Neural progenitor cell (in vitro differentiated cells): ENCODE measurements around the gene ARHGEF4.

Experiments
- EZH2 ChIP-seq: fragments of 200-600 bp; sonication (generic); IDR thresholded peaks from 2 replicates; pipeline ENCODE4 v1.6.1; 2017; ENCODE audit warnings: antibody characterized with exemption, mild to moderate bottlenecking, moderate library complexity
- EZH2phosphoT487 ChIP-seq: fragments of 200-600 bp; sonication (generic); IDR thresholded peaks from 2 replicates; pipeline ENCODE4 v1.6.1; 2017; ENCODE audit warnings: antibody characterized with exemption
- TF ChIP-seq, protein P1 (sequence below): fragments of 200-600 bp; sonication (generic); IDR thresholded peaks from 2 replicates; pipeline ENCODE4 v1.5.1; 2017; ENCODE audit warnings: antibody characterized with exemption, mild to moderate bottlenecking

DNA sequence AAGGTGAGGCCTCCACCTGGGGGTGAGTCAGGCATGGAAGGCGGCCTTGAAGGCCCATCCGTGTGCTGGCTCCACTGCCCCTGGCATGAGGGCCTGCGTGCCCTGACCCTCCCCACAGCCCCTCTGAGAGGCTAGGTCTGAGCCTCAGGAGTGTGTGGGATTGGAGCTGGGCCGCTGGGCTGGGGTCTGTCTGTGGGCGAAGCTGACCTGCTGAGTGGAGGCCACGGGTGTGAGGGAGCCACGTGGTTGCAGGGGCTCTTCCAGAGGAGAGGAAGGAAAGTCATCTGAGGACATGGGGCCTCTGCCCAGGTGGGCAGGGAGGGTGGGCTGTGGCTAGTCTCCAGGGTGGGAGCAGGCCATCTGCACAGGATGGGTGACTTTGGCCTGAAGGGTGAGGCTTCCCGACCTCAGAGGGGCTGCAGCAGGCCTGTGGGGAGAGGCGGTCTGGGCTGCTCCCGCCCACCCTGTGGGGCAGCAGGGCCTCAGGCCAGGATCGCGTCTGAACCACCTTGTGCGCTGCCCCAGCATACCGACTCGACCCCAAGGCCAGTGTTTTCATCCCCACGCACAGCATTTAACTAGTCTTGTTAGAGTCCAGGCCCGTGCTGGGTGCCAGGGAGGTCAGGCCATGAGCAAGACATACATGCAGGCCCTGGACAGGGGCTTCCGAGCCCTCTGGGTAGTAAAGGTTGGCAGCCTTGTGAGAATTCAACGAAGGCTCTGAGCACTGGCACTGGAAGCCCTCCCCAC, 11.2 kb downstream of the ARHGEF4 start:
- TF ChIP-seq, protein P1, sequence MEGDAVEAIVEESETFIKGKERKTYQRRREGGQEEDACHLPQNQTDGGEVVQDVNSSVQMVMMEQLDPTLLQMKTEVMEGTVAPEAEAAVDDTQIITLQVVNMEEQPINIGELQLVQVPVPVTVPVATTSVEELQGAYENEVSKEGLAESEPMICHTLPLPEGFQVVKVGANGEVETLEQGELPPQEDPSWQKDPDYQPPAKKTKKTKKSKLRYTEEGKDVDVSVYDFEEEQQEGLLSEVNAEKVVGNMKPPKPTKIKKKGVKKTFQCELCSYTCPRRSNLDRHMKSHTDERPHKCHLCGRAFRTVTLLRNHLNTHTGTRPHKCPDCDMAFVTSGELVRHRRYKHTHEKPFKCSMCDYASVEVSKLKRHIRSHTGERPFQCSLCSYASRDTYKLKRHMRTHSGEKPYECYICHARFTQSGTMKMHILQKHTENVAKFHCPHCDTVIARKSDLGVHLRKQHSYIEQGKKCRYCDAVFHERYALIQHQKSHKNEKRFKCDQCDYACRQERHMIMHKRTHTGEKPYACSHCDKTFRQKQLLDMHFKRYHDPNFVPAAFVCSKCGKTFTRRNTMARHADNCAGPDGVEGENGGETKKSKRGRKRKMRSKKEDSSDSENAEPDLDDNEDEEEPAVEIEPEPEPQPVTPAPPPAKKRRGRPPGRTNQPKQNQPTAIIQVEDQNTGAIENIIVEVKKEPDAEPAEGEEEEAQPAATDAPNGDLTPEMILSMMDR = no peak
- TF ChIP-seq EZH2 (no peak), EZH2phosphoT487 (no peak)
